Measurements from ENCODE around the gene NAALADL2. TPM values are rescaled to one million over a fixed set of nuclear protein-coding genes. Genes with fewer than 3 reads are reported as not detected.

The NAALADL2 gene
- total and polyA plus RNA-seq, 2 donors (not counting 1 experiment from before 2014, with no cell fraction given), result 8.8 to 11.6 TPM

DNA sequence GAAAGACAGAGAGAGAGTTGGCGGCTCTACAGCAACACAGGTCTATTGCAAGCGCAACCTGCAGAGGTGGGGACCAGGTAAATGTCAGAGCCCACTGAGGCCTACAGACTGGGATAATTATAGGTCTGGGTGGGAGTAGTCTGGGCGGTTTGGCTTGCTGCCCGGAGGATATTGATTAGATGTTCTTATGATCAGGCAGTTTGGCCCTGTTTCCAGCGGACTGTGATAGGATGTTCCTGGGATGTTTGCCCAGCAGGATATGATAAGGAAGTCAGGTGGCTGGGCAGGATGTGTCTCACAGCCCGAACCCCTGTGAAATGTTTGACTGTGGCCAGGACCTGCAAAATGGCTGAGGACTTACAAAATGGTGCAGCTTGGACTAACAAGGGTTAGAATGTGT, 364.9 kb downstream of the NAALADL2 start:
- Histone ChIP-seq H3K36me3 (ENCODE audit: control insufficient read depth, insufficient read depth, low read length) (no peaks in the 10 kb centered on the region), H3K4me1 (ENCODE audit: control insufficient read depth, extremely low read depth, insufficient read depth, low read length) (no peaks in the 10 kb centered on the region)

DNA sequence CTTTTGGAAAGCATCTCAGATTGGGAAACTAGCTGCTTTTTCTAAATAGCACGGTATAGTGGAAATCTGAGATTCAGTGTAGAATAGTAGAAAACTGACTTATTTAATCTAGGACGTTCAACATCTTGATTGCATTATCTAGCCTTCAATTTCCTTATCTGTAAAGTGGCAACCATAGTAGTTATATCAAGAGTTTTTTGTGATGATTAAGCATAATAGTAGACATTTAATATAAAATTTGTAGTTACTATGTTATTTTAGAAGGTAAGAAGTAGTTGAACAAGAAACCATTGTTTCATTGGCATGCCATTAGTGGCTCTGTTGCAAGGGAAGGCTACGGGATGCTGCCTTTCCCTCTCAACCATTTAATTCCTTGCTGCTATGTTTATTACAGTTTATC, 367.3 kb downstream of the NAALADL2 start:
- no peak overlapping the region for H3K9ac ChIP-seq (ENCODE audit: insufficient read depth, low read length)
- H3K27ac ChIP-seq (ENCODE audit: insufficient read depth, low read length), result no peak overlapping the region
- TF ChIP-seq EZH2 (IDR thresholded peaks at IDR 0.05; ENCODE audit: low read length, missing control alignments), result no peak
- TF ChIP-seq, protein P1, sequence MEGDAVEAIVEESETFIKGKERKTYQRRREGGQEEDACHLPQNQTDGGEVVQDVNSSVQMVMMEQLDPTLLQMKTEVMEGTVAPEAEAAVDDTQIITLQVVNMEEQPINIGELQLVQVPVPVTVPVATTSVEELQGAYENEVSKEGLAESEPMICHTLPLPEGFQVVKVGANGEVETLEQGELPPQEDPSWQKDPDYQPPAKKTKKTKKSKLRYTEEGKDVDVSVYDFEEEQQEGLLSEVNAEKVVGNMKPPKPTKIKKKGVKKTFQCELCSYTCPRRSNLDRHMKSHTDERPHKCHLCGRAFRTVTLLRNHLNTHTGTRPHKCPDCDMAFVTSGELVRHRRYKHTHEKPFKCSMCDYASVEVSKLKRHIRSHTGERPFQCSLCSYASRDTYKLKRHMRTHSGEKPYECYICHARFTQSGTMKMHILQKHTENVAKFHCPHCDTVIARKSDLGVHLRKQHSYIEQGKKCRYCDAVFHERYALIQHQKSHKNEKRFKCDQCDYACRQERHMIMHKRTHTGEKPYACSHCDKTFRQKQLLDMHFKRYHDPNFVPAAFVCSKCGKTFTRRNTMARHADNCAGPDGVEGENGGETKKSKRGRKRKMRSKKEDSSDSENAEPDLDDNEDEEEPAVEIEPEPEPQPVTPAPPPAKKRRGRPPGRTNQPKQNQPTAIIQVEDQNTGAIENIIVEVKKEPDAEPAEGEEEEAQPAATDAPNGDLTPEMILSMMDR (conservative IDR thresholded peaks at IDR 0.05 in 1 of 2, IDR thresholded peaks at IDR 0.05 in 1 of 2; ENCODE audit: low read depth in 1 of 2, low read length in 2 of 2), result no peak
- no peaks in the 10 kb centered on the region for H3K4me1 ChIP-seq (ENCODE audit: control insufficient read depth, extremely low read depth, insufficient read depth, low read length)
- H3K4me3 ChIP-seq (replicated peaks in 1 of 4; ENCODE audit: control extremely low read depth in 1 of 4, insufficient read depth in 1 of 4, low read depth in 3 of 4, low read length in 4 of 4), result no peak overlapping the region
- H3K4me2 ChIP-seq (ENCODE audit: extremely low read depth, insufficient read depth, low read length), result no peak overlapping the region
- H4K20me1 ChIP-seq (ENCODE audit: control insufficient read depth, extremely low read depth, insufficient read depth, low read length), result no peaks in the 10 kb centered on the region
- H3K79me2 ChIP-seq (ENCODE audit: control insufficient read depth, insufficient read depth, low read length), result no peaks in the 10 kb centered on the region
- H3K27me3 ChIP-seq (ENCODE audit: control insufficient read depth, insufficient read depth, low read length), result no peaks in the 10 kb centered on the region
- H2AFZ ChIP-seq (ENCODE audit: low read length), result no peak overlapping the region
- H3K9me3 ChIP-seq (ENCODE audit: control insufficient read depth, insufficient read depth, low read depth, low read length), result no peaks in the 10 kb centered on the region
- H3K36me3 ChIP-seq (ENCODE audit: control insufficient read depth, insufficient read depth, low read length), result no peaks in the 10 kb centered on the region
- no peak for DNase-seq (ENCODE audit: low read depth in 2 of 2)

More for the DNA sequence above, 364.9 kb downstream of the NAALADL2 start:
- Histone ChIP-seq H3K27me3 (ENCODE audit: control insufficient read depth, insufficient read depth, low read length) (no peaks in the 10 kb centered on the region), H3K79me2 (ENCODE audit: control insufficient read depth, insufficient read depth, low read length) (no peaks in the 10 kb centered on the region), H3K9ac (ENCODE audit: insufficient read depth, low read length) (no peak overlapping the region), H3K9me3 (ENCODE audit: control insufficient read depth, insufficient read depth, low read depth, low read length) (no peaks in the 10 kb centered on the region), H3K27ac (ENCODE audit: insufficient read depth, low read length) (no peak overlapping the region), H3K4me2 (ENCODE audit: extremely low read depth, insufficient read depth, low read length) (no peak overlapping the region), H3K4me3 (replicated peaks in 1 of 4; ENCODE audit: control extremely low read depth in 1 of 4, insufficient read depth in 1 of 4, low read depth in 3 of 4, low read length in 4 of 4) (no peak overlapping the region), H2AFZ (ENCODE audit: low read length) (no peak overlapping the region), H4K20me1 (ENCODE audit: control insufficient read depth, extremely low read depth, insufficient read depth, low read length) (no peaks in the 10 kb centered on the region)
- TF ChIP-seq EZH2 (IDR thresholded peaks at IDR 0.05; ENCODE audit: low read length, missing control alignments), result no peak
- TF ChIP-seq, protein P1 (conservative IDR thresholded peaks at IDR 0.05 in 1 of 2, IDR thresholded peaks at IDR 0.05 in 1 of 2; ENCODE audit: low read depth in 1 of 2, low read length in 2 of 2), result no peak
- no peak for DNase-seq (ENCODE audit: low read depth in 2 of 2)

DNA sequence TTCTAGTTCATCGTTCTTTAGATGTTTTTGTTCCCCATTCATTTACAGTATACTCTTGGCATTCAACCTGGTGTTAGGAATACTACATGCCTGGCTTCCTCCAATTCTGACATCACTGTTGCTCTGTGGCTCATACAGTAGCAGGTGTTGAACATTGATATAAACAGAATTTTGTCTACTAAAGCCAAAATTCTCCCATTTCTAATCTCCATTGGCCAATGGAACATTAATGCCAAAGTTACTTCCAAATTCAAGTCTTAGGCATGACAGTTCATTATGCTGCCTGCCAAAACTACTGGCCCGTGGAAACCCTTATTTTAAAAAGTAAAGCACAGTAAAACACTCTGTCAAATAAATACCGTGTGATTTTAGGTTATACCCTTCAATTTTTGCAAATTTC, 368.0 kb downstream of the NAALADL2 start:
- Histone ChIP-seq H3K27me3 (ENCODE audit: control insufficient read depth, insufficient read depth, low read length) (no peaks in the 10 kb centered on the region), H3K4me3 (replicated peaks in 1 of 4; ENCODE audit: control extremely low read depth in 1 of 4, insufficient read depth in 1 of 4, low read depth in 3 of 4, low read length in 4 of 4) (no peak overlapping the region), H3K4me2 (ENCODE audit: extremely low read depth, insufficient read depth, low read length) (no peak overlapping the region), H3K36me3 (ENCODE audit: control insufficient read depth, insufficient read depth, low read length) (no peaks in the 10 kb centered on the region), H2AFZ (ENCODE audit: low read length) (no peak overlapping the region), H3K9ac (ENCODE audit: insufficient read depth, low read length) (no peak overlapping the region), H3K27ac (ENCODE audit: insufficient read depth, low read length) (no peak overlapping the region), H3K9me3 (ENCODE audit: control insufficient read depth, insufficient read depth, low read depth, low read length) (no peaks in the 10 kb centered on the region), H3K4me1 (ENCODE audit: control insufficient read depth, extremely low read depth, insufficient read depth, low read length) (no peaks in the 10 kb centered on the region), H4K20me1 (ENCODE audit: control insufficient read depth, extremely low read depth, insufficient read depth, low read length) (no peaks in the 10 kb centered on the region), H3K79me2 (ENCODE audit: control insufficient read depth, insufficient read depth, low read length) (no peaks in the 10 kb centered on the region)
- no peak for TF ChIP-seq EZH2 (IDR thresholded peaks at IDR 0.05; ENCODE audit: low read length, missing control alignments)
- TF ChIP-seq, protein P1 (conservative IDR thresholded peaks at IDR 0.05 in 1 of 2, IDR thresholded peaks at IDR 0.05 in 1 of 2; ENCODE audit: low read depth in 1 of 2, low read length in 2 of 2), result no peak
- peak in 1 of 2 donors; percentile 8 for DNase-seq (ENCODE audit: low read depth in 2 of 2)
